SK-N-SH (cell line): ENCODE data around the gene DCLK1. TPM values are rescaled to one million over a fixed set of nuclear protein-coding genes. Genes with fewer than 3 reads are reported as not detected.

Source experiments
- CTCF ChIA-PET: fragments of 300-600, 350-600 bp; formaldehyde crosslinking; extraction: SDS; loops from one replicate; lab custom pipeline; 2021; lab: Yijun Ruan, JAX
- POLR2A ChIA-PET: fragments of 350-600 bp; sonication (Branson Sonifier 250); formaldehyde crosslinking; extraction: SDS; loops from one replicate; lab custom pipeline; 2020; ENCODE audit warnings: antibody characterized with exemption, inconsistent platforms; lab: Yijun Ruan, JAX
- DNase-seq: peaks from one replicate; pipeline ENCODE4 v3.0.0; 2012
- H2AFZ ChIP-seq: fragments of 200-600 bp; sonication (generic); 2 replicates; pipeline ENCODE4 v1.8.1; 2016; ENCODE audit warnings: antibody characterized with exemption, mild to moderate bottlenecking, low read depth
- H3F3A ChIP-seq: fragments of 200-600 bp; sonication (generic); replicated peaks from 2 replicates; pipeline ENCODE3; 2016; ENCODE audit warnings: antibody characterized with exemption, mild to moderate bottlenecking; ENCODE audit not compliant: insufficient read depth
- H3K27ac ChIP-seq, 2 experiments: fragments of 200-500 bp in 1 of 2; fragments of 200-600 bp in 1 of 2; sonication (Bioruptor generic) in 1 of 2; sonication (generic), shearing (Covaris generic) in 1 of 2; 2 replicates each; pipeline versions ENCODE4 v1.5.1 to v1.6.1; 2014 to 2016; ENCODE audit warnings: low read depth in 2 of 2, inconsistent platforms in 1 of 2, low read length in 1 of 2, mild to moderate bottlenecking in 1 of 2, mixed read lengths in 1 of 2
- H3K27me3 ChIP-seq: fragments of 200-600 bp; sonication (generic), shearing (Covaris generic); 2 replicates; pipeline ENCODE4 v1.6.1; 2016; ENCODE audit warnings: mixed run types; ENCODE audit not compliant: insufficient read depth
- H3K36me3 ChIP-seq, 2 experiments: fragments of 200-500 bp in 1 of 2; fragments of 200-600 bp in 1 of 2; sonication (Bioruptor generic) in 1 of 2; sonication (generic) in 1 of 2; replicated peaks in 1 of 2; 2 replicates each; pipeline versions ENCODE3 to v1.5.1; 2014 to 2016; ENCODE audit warnings: low read length in 1 of 2, mild to moderate bottlenecking in 1 of 2; ENCODE audit not compliant: insufficient read depth in 2 of 2, control insufficient read depth in 1 of 2
- H3K4me1 ChIP-seq, 2 experiments: fragments of 200-500 bp in 1 of 2; fragments of 200-600 bp in 1 of 2; sonication (Bioruptor generic) in 1 of 2; sonication (generic), shearing (Covaris generic) in 1 of 2; 2 replicates each; pipeline versions ENCODE4 v1.5.1 to v1.6.1; 2014 to 2016; ENCODE audit warnings: low read depth in 1 of 2, low read length in 1 of 2, mixed run types in 1 of 2; ENCODE audit not compliant: insufficient read depth in 2 of 2, control insufficient read depth in 1 of 2
- H3K4me2 ChIP-seq: fragments of 200-600 bp; sonication (generic), shearing (Covaris generic); 2 replicates; pipeline ENCODE4 v1.6.1; 2017; ENCODE audit warnings: mixed run types
- H3K4me3 ChIP-seq, 2 experiments: fragments of 200-500 bp in 1 of 2; fragments of 200-600 bp in 1 of 2; sonication (Bioruptor generic) in 1 of 2; sonication (generic), shearing (Covaris generic) in 1 of 2; 2 replicates each; pipeline versions ENCODE4 v1.5.1 to v1.8.1; 2014 to 2016; ENCODE audit warnings: low read depth in 2 of 2, inconsistent platforms in 1 of 2, low read length in 1 of 2, mild to moderate bottlenecking in 1 of 2, mixed read lengths in 1 of 2, moderate library complexity in 1 of 2
- H3K79me2 ChIP-seq: fragments of 200-600 bp; sonication (generic); 2 replicates; pipeline ENCODE4 v1.8.1; 2017; ENCODE audit warnings: mild to moderate bottlenecking; ENCODE audit not compliant: insufficient read depth
- H3K9ac ChIP-seq: fragments of 200-600 bp; sonication (generic); 2 replicates; pipeline ENCODE4 v1.6.1; 2017; ENCODE audit warnings: mixed run types
- H3K9me2 ChIP-seq: fragments of 200-600 bp; sonication (generic); 2 replicates; pipeline ENCODE4 v1.6.1; 2017; ENCODE audit warnings: mixed run types
- H3K9me3 ChIP-seq: fragments of 200-600 bp; sonication (generic); 2 replicates; pipeline ENCODE4 v1.6.1; 2017; ENCODE audit warnings: mixed run types, mild to moderate bottlenecking, moderate library complexity
- H4K20me1 ChIP-seq: fragments of 200-600 bp; sonication (generic); 2 replicates; pipeline ENCODE4 v1.6.1; 2017; ENCODE audit warnings: mild to moderate bottlenecking, mixed run types; ENCODE audit not compliant: insufficient read depth
- CHD2 ChIP-seq: fragments of 150-350 bp; IDR thresholded peaks from 2 replicates; pipeline ENCODE4 v1.6.1; 2018; ENCODE audit warnings: low read length; ENCODE audit not compliant: partially characterized antibody
- FOSL2 ChIP-seq: IDR thresholded peaks from 2 replicates; pipeline ENCODE4 v1.4.0; 2012; ENCODE audit warnings: low read depth, mild to moderate bottlenecking, moderate library complexity, borderline replicate concordance
- FOXM1 ChIP-seq: IDR thresholded peaks from 2 replicates; pipeline ENCODE4 v1.4.0; 2012; ENCODE audit warnings: low read depth, mild to moderate bottlenecking
- GABPA ChIP-seq: IDR thresholded peaks from 2 replicates; pipeline ENCODE4 v1.4.0; 2012; ENCODE audit warnings: low read depth, mild to moderate bottlenecking
- GATA2 ChIP-seq: sonication (generic); formaldehyde crosslinking; IDR thresholded peaks from 2 replicates; pipeline ENCODE4 v1.5.0; 2020; ENCODE audit warnings: mild to moderate bottlenecking, missing genetic modification reagents
- IRF3 ChIP-seq: fragments of 150-350 bp; IDR thresholded peaks from 2 replicates; pipeline ENCODE4 v1.6.1; 2016; ENCODE audit warnings: mild to moderate bottlenecking, low read depth, low read length
- MEF2A ChIP-seq: IDR thresholded peaks from 2 replicates; pipeline ENCODE4 v1.4.0; 2012; ENCODE audit warnings: low read depth, borderline replicate concordance
- MXI1 ChIP-seq: IDR thresholded peaks from 2 replicates; pipeline ENCODE4 v1.6.1; 2012; ENCODE audit warnings: mild to moderate bottlenecking, low read depth, low read length, improper control_type of control experiment
- NRF1 ChIP-seq: IDR thresholded peaks from 2 replicates; pipeline ENCODE4 v1.6.1; 2012; ENCODE audit warnings: low read depth, mild to moderate bottlenecking, low read length
- RAD21 ChIP-seq: IDR thresholded peaks from 2 replicates; pipeline ENCODE4 v1.6.1; 2012; ENCODE audit warnings: mild to moderate bottlenecking, low read length
- RFX5 ChIP-seq: IDR thresholded peaks from 2 replicates; pipeline ENCODE4 v1.6.1; 2012; ENCODE audit warnings: mild to moderate bottlenecking, improper control_type of control experiment, low read length
- RXRA ChIP-seq: IDR thresholded peaks from 2 replicates; pipeline ENCODE4 v1.4.0; 2012; ENCODE audit warnings: low read depth, mild to moderate bottlenecking, borderline replicate concordance
- SIN3A ChIP-seq: IDR thresholded peaks from 2 replicates; pipeline ENCODE4 v1.6.1; 2012; ENCODE audit warnings: low read depth, mild to moderate bottlenecking, low read length, moderate library complexity, borderline replicate concordance
- TAF1 ChIP-seq: IDR thresholded peaks from 2 replicates; pipeline ENCODE4 v1.6.1; 2012; ENCODE audit warnings: low read depth, mild to moderate bottlenecking, low read length, moderate library complexity, borderline replicate concordance
- TEAD4 ChIP-seq: IDR thresholded peaks from 2 replicates; pipeline ENCODE4 v1.4.0; 2012; ENCODE audit warnings: mild to moderate bottlenecking, borderline replicate concordance; ENCODE audit not compliant: insufficient read depth
- USF1 ChIP-seq: IDR thresholded peaks from 2 replicates; pipeline ENCODE4 v1.4.0; 2012; ENCODE audit warnings: low read depth, borderline replicate concordance
- YY1 ChIP-seq: IDR thresholded peaks from 2 replicates; pipeline ENCODE4 v1.4.0; 2012; ENCODE audit warnings: low read depth, mild to moderate bottlenecking
- ZBTB33 ChIP-seq: IDR thresholded peaks from 2 replicates; pipeline ENCODE4 v1.4.0; 2012; ENCODE audit warnings: low read depth, borderline replicate concordance
- WGBS: methylation state at CpG from one replicate; pipeline ENCODE4 v1.1.6; 2017; ENCODE audit warnings: low lambda C conversion rate; 5-methylcytosine and 5-hydroxymethylcytosine counted together
- polyA plus RNA-seq, 3 experiments: library from polyadenylated mRNA; depleted of rRNA; stranded (reverse); fragments of >200 nt; gene quantifications; 2 replicates each; pipeline ENCODE4 v1.2.3, GENCODE V29; 2012

DCLK1 gene
- polyA plus RNA-seq, 1 of the 3 experiments (the other 2 are of a cell fraction): 1.1 TPM

GRCh38 chr13:35961002-35961401, 170.2 kb downstream of the DCLK1 start (continued):
- TF ChIP-seq RXRA: no peak

- WGBS: 80% methylated on average over 2 of the region's 2 CpGs
- no peaks in the 10 kb centered on the region for H3K79me2 ChIP-seq
- H3K9me3 ChIP-seq: no peaks in the 10 kb centered on the region
- DNase-seq: no peak
- no peaks in the 10 kb centered on the region for H3K36me3 ChIP-seq
- H3F3A ChIP-seq: peaks cover 13% of the 10 kb centered on the region
- no peak overlapping the region for H3K9ac ChIP-seq
- ChIA-PET CTCF (no interaction called here), POLR2A (no interaction called here)
- no peak overlapping the region for H3K4me2 ChIP-seq
- H4K20me1 ChIP-seq: no peaks in the 10 kb centered on the region
- no peak overlapping the region for H3K4me3 ChIP-seq
- H3K27ac ChIP-seq: no peak overlapping the region; a peak in 1 of 4 replicates
- no peaks in the 10 kb centered on the region for H3K27me3 ChIP-seq
- no peak for TF ChIP-seq CHD2
- no peak for TF ChIP-seq FOSL2
- TF ChIP-seq MEF2A: no peak
- TF ChIP-seq SIN3A: no peak
- TF ChIP-seq USF1: no peak
- TF ChIP-seq NRF1: no peak
- TF ChIP-seq GATA2 (CRISPR knock-in tag): no peak
- TF ChIP-seq MXI1: no peak
- TF ChIP-seq TAF1: no peak
- TF ChIP-seq TEAD4: no peak
- TF ChIP-seq YY1: no peak
- no peak for TF ChIP-seq GABPA
- no peak for TF ChIP-seq FOXM1
- TF ChIP-seq RFX5: no peak
- TF ChIP-seq RAD21: no peak
- no peak for TF ChIP-seq ZBTB33
- no peak for TF ChIP-seq IRF3
- peaks cover 6 to 15% of the 10 kb centered on the region in 2 experiments; a peak in 3 of 4 replicates for H3K4me1 ChIP-seq
- no peak overlapping the region for H2AFZ ChIP-seq
- no peaks in the 10 kb centered on the region for H3K9me2 ChIP-seq
Measured at GRCh38 chr13:35957996-35958395, 173.2 kb downstream of the DCLK1 start.
